ENCODE results near the gene TSHZ2. TPM values are rescaled to one million over a fixed set of nuclear protein-coding genes. Genes with fewer than 3 reads are reported as not detected.

Gene TSHZ2
- total RNA-seq, 1 experiment from 2014 or later: 4.1 TPM

GRCh38 chr20:53161473-53161872 lies 189.3 kb downstream of the TSHZ2 start:
- DNase-seq (ENCODE audit: low read depth): no peak
- in situ Hi-C loops (cut with HindIII; ENCODE audit: low pct_unique_long_range_greater_than_20kb, low sequenced_read_pairs): no loop called here

- in situ Hi-C loops (cut with HindIII; ENCODE audit: low pct_unique_long_range_greater_than_20kb, low sequenced_read_pairs): no loop called here
- DNase-seq (ENCODE audit: low read depth): peak; percentile 92
Observed at GRCh38 chr20:53162251-53162835, 190.2 kb downstream of the TSHZ2 start.

DNA sequence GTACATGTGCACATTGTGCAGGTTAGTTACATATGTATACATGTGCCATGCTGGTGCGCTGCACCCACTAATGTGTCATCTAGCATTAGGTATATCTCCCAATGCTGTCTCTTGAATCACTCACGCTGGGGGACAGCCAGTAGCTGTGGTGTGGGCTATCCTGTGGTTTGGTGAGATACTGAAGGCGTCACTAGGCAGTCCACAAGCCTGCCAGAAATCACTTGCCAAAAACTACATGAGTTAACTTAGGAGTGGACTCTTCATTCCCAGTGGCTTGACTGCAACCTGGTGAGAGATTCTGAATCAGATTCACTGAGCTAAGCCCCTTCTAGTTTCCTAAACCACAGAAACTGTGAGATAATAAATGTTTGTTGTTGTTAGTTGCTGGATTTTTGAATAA lies 191.3 kb downstream of the TSHZ2 start:
- DNase-seq (ENCODE audit: low read depth): no peak
- in situ Hi-C loops (cut with HindIII; ENCODE audit: low pct_unique_long_range_greater_than_20kb, low sequenced_read_pairs): no loop called here

DNA sequence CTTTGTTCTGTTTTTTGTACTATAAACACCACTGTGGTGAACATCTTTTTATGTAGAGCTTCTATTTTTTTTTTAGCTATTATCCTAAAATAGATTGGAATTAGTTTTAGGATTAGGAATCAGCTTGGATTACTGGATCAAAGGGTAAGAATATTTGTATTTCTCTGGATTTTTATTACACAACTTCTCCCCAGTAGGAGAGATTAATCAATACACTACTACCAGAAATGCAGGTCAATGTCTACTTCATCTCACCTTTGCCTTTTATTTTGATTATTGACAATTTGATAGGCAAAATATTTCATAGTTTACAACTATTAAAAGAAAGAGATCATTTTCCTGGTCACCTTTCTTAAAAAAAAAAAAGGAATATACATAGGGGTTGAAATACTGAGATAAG lies 191.9 kb downstream of the TSHZ2 start:
- DNase-seq (ENCODE audit: low read depth): no peak
- in situ Hi-C loops (cut with HindIII; ENCODE audit: low pct_unique_long_range_greater_than_20kb, low sequenced_read_pairs): no loop called here

DNA sequence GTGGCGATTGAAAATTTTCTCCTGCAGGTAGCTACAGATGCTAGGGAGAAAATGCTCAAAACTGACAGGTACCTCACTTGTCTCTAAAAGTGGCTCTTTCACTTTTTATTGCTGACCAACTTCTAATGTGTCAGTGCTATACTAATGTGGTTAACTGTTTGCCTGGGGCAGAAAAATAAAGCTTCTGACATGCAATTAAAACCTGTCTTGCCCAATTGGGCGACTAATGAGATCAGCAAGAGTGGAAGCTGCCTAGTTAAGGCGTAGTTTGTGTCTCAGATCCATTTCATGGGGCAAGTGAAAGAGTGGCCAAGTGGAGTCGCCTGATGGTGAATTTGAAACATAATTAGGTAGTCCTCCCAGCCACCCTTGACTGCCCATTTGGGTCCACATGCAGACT lies 193.3 kb downstream of the TSHZ2 start:
- in situ Hi-C loops (cut with HindIII; ENCODE audit: low pct_unique_long_range_greater_than_20kb, low sequenced_read_pairs): no loop called here
- DNase-seq (ENCODE audit: low read depth): peak; percentile 28

- in situ Hi-C loops (cut with HindIII; ENCODE audit: low pct_unique_long_range_greater_than_20kb, low sequenced_read_pairs): no loop called here
- no peak for DNase-seq (ENCODE audit: low read depth)
Observed at GRCh38 chr20:53168491-53168890, 196.3 kb downstream of the TSHZ2 start.

DNA sequence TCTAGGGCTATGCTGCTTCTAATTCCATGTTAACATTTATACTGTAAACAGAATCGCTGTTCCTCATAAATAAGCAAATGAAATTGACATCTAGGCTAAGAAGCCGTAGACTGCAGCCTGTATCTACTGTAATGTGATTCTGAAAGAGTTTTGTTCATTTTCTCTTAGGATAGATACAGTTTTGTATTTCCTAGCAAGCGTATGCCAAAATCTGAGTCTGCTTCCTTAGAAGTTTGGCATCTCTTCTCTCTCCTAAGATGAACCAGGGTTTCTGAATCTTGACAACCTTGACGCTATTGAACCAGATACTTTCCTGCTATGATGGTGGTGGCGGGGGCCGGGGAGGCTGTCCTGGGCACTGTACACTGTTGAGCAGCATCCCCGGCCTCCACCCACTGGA lies 198.0 kb downstream of the TSHZ2 start:
- no peak for DNase-seq (ENCODE audit: low read depth)
- in situ Hi-C loops (cut with HindIII; ENCODE audit: low pct_unique_long_range_greater_than_20kb, low sequenced_read_pairs): no loop called here

GRCh38 chr20:53171065-53171464 lies 198.9 kb downstream of the TSHZ2 start:
- DNase-seq (ENCODE audit: low read depth): no peak
- in situ Hi-C loops (cut with HindIII; ENCODE audit: low pct_unique_long_range_greater_than_20kb, low sequenced_read_pairs): no loop called here

- in situ Hi-C loops (cut with HindIII; ENCODE audit: low pct_unique_long_range_greater_than_20kb, low sequenced_read_pairs): no loop called here
- no peak for DNase-seq (ENCODE audit: low read depth)
Observed at GRCh38 chr20:53174454-53174853, 202.3 kb downstream of the TSHZ2 start.

DNA sequence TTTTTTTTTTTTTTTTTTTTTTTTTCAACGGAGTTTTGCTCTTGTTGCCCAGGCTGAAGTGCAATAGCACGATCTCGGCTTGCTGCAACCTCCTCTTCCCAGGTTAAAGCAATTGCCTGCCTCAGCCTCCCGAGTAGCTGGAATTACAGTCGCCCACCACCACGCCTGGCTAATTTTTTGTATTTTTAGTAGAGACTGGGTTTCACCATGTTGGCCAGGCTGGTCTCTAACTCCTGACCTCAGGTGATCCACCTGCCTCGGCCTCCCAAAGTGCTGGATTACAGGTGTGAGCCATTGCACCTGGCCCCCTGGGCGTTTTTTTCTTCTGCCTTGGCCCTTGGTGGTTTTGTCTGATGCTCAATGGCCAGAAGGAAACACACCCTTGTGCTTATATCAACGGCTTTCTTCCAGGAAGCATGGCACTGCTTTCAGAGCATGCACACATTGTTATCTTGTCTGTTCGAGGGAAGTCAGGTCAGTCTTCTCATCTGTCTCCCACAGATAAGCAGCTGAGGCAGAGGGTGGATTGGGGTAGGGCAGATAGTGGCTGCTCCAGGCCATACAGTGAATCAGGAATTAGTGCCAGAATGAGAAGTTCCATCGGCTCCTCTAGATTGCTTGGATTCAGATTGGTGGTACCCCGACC lies 203.1 kb downstream of the TSHZ2 start:
- in situ Hi-C loops (cut with HindIII; ENCODE audit: low pct_unique_long_range_greater_than_20kb, low sequenced_read_pairs): no loop called here
- DNase-seq (ENCODE audit: low read depth): no peak

GRCh38 chr20:53176134-53176533 lies 204.0 kb downstream of the TSHZ2 start:
- no peak for DNase-seq (ENCODE audit: low read depth)
- in situ Hi-C loops (cut with HindIII; ENCODE audit: low pct_unique_long_range_greater_than_20kb, low sequenced_read_pairs): no loop called here

- no peak for DNase-seq (ENCODE audit: low read depth)
- in situ Hi-C loops (cut with HindIII; ENCODE audit: low pct_unique_long_range_greater_than_20kb, low sequenced_read_pairs): no loop called here
Observed at GRCh38 chr20:53177687-53178086, 205.5 kb downstream of the TSHZ2 start.

GRCh38 chr20:53179749-53180148 lies 207.6 kb downstream of the TSHZ2 start:
- in situ Hi-C loops (cut with HindIII; ENCODE audit: low pct_unique_long_range_greater_than_20kb, low sequenced_read_pairs): no loop called here

DNA sequence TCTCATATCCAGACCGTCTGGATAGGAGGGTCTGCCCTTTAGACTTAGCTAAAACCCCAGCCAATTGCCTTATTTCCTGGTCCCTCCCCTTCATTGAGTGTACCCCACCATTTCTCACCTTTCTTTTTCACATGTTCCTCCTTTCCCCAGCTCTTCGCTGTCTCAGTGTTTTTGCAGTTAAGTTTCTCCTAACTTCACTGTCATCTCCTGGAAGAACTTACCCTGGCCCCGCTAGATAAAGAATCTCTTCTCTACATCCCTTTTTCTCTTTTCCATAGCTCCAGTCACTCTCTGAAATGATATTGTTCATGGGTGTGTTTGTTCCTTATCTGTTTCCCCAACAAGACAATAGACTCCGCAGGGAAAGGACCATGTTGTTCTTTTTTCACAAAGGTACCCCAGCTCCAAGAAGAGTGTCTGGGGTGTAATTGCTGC lies 208.8 kb downstream of the TSHZ2 start:
- in situ Hi-C loops (cut with HindIII; ENCODE audit: low pct_unique_long_range_greater_than_20kb, low sequenced_read_pairs): no loop called here
- DNase-seq (ENCODE audit: low read depth): no peak

More at GRCh38 chr20:53179749-53180148, 207.6 kb downstream of the TSHZ2 start:
- DNase-seq (ENCODE audit: low read depth): no peak

DNA sequence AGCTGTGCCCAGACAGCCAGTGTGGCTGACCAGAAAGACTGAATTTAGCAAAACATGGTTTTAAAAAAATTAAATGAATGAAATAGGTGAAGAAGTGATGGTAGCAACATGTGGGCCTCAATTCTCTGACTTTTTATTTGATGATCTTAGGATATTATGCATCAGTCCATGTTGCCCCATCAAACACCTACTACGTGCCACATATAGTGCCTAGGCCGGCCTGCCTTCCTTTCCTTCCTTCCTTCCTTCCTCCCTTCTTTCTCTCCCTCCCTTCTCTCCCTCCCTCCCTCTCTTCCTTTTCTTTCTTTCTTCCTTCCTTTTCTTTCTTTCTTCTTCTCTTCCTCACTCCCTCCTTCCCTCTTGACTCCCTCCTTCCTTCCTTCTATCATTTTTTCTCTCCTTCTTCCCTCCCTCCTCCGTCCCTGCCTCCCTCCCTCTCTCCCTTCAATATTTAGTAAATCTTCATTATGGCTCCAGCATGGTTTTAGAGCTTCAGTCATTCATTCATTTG lies 209.8 kb downstream of the TSHZ2 start:
- in situ Hi-C loops (cut with HindIII; ENCODE audit: low pct_unique_long_range_greater_than_20kb, low sequenced_read_pairs): no loop called here

DNA sequence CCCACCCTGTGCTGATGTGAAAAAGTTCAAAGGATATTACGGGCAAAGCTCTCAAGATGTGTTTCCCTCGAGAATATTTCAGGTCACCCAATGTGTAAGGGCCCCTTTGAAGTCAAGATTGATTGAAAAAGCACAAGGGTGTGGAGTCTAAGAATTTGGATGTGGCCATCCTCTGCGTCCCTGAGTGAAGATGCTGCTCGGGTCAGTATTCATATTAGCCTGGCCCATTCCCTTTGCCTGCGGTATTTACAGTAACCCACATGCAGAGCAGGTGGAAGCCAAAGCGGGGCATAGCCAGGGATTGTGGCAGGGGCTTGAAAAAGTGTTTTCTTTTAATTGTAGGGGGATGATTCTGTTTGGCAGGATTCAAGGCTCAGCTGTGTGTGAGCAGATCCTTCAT lies 211.0 kb downstream of the TSHZ2 start:
- in situ Hi-C loops (cut with HindIII; ENCODE audit: low pct_unique_long_range_greater_than_20kb, low sequenced_read_pairs): no loop called here
- no peak for DNase-seq (ENCODE audit: low read depth)

More for the DNA sequence above, 209.8 kb downstream of the TSHZ2 start:
- DNase-seq (ENCODE audit: low read depth): no peak

GRCh38 chr20:53186635-53187034 lies 214.5 kb downstream of the TSHZ2 start:
- no peak for DNase-seq (ENCODE audit: low read depth)
- in situ Hi-C loops (cut with HindIII; ENCODE audit: low pct_unique_long_range_greater_than_20kb, low sequenced_read_pairs): no loop called here

GRCh38 chr20:53187392-53188068 lies 215.4 kb downstream of the TSHZ2 start:
- in situ Hi-C loops (cut with HindIII; ENCODE audit: low pct_unique_long_range_greater_than_20kb, low sequenced_read_pairs): no loop called here
- DNase-seq (ENCODE audit: low read depth): no peak

DNA sequence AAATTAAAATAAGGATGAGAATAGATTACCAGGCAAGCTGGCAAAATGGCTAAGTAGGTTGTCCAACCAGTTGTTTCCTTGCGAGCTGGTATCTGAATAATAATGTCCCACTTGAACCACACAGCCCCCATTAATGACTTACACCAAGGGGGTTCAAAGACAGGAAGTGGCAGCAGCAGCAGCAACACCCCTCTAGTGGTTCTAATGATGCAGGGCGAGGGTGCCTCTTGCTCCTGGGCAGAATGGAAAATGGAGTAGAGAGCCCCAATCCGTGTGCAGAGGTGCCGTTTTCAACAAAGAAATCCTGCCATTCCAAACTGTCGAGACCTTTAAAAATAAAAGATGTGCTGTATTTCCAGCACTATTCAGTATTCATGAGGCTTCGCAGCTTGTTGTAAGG lies 218.1 kb downstream of the TSHZ2 start:
- no peak for DNase-seq (ENCODE audit: low read depth)
- in situ Hi-C loops (cut with HindIII; ENCODE audit: low pct_unique_long_range_greater_than_20kb, low sequenced_read_pairs): no loop called here

Measured in Caki2 (cell line).